HepG2 (cell line): ENCODE results near the gene ZFP69. TPM values are rescaled to one million over a fixed set of nuclear protein-coding genes. Genes with fewer than 3 reads are reported as not detected.
A peak's percentile ranks its signal among the peaks of the same experiment; 100 is the strongest.

Experiments used
- ATF3 ChIP-seq: sonication (generic); formaldehyde crosslinking; IDR thresholded peaks from 2 replicates; pipeline ENCODE4 v1.4.0; 2020; ENCODE audit warnings: missing genetic modification reagents
- CBX5 ChIP-seq: sonication (generic); formaldehyde crosslinking; IDR thresholded peaks from 2 replicates; pipeline ENCODE4 v1.4.0; 2020; ENCODE audit warnings: missing genetic modification reagents, borderline replicate concordance
- CEBPB ChIP-seq: IDR thresholded peaks from 2 replicates; pipeline ENCODE4 v1.6.1; 2011; ENCODE audit warnings: low read depth, low read length, improper control_type of control experiment, borderline replicate concordance
- KMT2B ChIP-seq: IDR thresholded peaks from 2 replicates; pipeline ENCODE4 v1.6.1; 2016; ENCODE audit warnings: missing genetic modification reagents, missing compliant biosample characterization
- POLR2A ChIP-seq, 2 experiments: IDR thresholded peaks; 2 replicates each; pipeline ENCODE4 v1.6.1; 2011; ENCODE audit warnings: low read depth in 2 of 2, low read length in 2 of 2, mild to moderate bottlenecking in 1 of 2, moderate library complexity in 1 of 2; ENCODE audit not compliant: insufficient read depth in 1 of 2
- PPARG ChIP-seq: conservative IDR thresholded peaks from 2 replicates; pipeline ENCODE4 v1.6.1; 2016; ENCODE audit warnings: missing biosample characterization, missing genetic modification reagents
- RCOR2 ChIP-seq: IDR thresholded peaks from 2 replicates; pipeline ENCODE4 v1.6.1; 2016; ENCODE audit warnings: missing biosample characterization, missing genetic modification reagents
- RNF2 ChIP-seq: fragments of 450-650 bp; conservative IDR thresholded peaks from 2 replicates; pipeline ENCODE4 v1.6.1; 2016; ENCODE audit warnings: low read depth
- SMAD3 ChIP-seq: sonication (generic); formaldehyde crosslinking; IDR thresholded peaks from 2 replicates; pipeline ENCODE4 v1.4.0; 2020; ENCODE audit warnings: missing genetic modification reagents
- SPEN ChIP-seq: sonication (generic); formaldehyde crosslinking; IDR thresholded peaks from 2 replicates; pipeline ENCODE4 v1.5.1; 2020; ENCODE audit warnings: low read depth, mild to moderate bottlenecking, missing genetic modification reagents
- TBX3 ChIP-seq: fragments of 450-650 bp; IDR thresholded peaks from 2 replicates; pipeline ENCODE4 v1.6.1; 2017; ENCODE audit warnings: antibody characterized with exemption, mild to moderate bottlenecking, inconsistent platforms, borderline replicate concordance
- TGIF2 ChIP-seq: IDR thresholded peaks from 2 replicates; pipeline ENCODE4 v1.6.1; 2016; ENCODE audit warnings: control low read depth, missing compliant biosample characterization
- ZNF142 ChIP-seq: sonication (generic); formaldehyde crosslinking; IDR thresholded peaks from 2 replicates; pipeline ENCODE4 v1.4.0; 2020; ENCODE audit warnings: missing genetic modification reagents
- ZNF207 ChIP-seq: fragments of 450-650 bp; IDR thresholded peaks from 2 replicates; pipeline ENCODE4 v1.6.1; 2016; ENCODE audit warnings: antibody characterized with exemption, borderline replicate concordance
- ZNF264 ChIP-seq: sonication (generic); formaldehyde crosslinking; IDR thresholded peaks from 2 replicates; pipeline ENCODE4 v1.4.0; 2020; ENCODE audit warnings: missing genetic modification reagents
- ZNF441 ChIP-seq: sonication (generic); formaldehyde crosslinking; IDR thresholded peaks from 2 replicates; pipeline ENCODE4 v1.7.0; 2021; ENCODE audit warnings: missing genetic modification reagents, borderline replicate concordance
- ZNF564 ChIP-seq: sonication (generic); formaldehyde crosslinking; IDR thresholded peaks from 2 replicates; pipeline ENCODE4 v1.8.1; 2023; ENCODE audit warnings: mild to moderate bottlenecking, missing genetic modification reagents
- ZNF577 ChIP-seq: sonication (generic); formaldehyde crosslinking; IDR thresholded peaks from 2 replicates; pipeline ENCODE4 v1.4.0; 2020; ENCODE audit warnings: mild to moderate bottlenecking, low read depth, missing genetic modification reagents, borderline replicate concordance
- ZNF737 ChIP-seq: sonication (generic); formaldehyde crosslinking; IDR thresholded peaks from 2 replicates; pipeline ENCODE4 v1.5.0; 2020; ENCODE audit warnings: missing genetic modification reagents, mild to moderate bottlenecking, borderline replicate concordance
- ZNF839 ChIP-seq: sonication (generic); formaldehyde crosslinking; IDR thresholded peaks from 2 replicates; pipeline ENCODE4 v1.4.0; 2020; ENCODE audit warnings: missing genetic modification reagents, mild to moderate bottlenecking, borderline replicate concordance
- ZSCAN29 ChIP-seq: sonication (generic); formaldehyde crosslinking; conservative IDR thresholded peaks from 2 replicates; pipeline ENCODE4 v1.4.0; 2020; ENCODE audit warnings: mild to moderate bottlenecking, missing genetic modification reagents
- polyA plus RNA-seq, 8 experiments: library from polyadenylated mRNA; depleted of rRNA in 3 of 8; stranded (reverse) in 7 of 8; unstranded in 1 of 8; fragments of >200 nt; fragmentation: Illumina TruSeq in 4 of 8; extraction: Trizol in 4 of 8; gene quantifications; 2 replicates each; pipeline versions ENCODE4 v1.2.1 to v1.2.3, GENCODE V29; 2011 to 2016; ENCODE audit warnings: low read depth in 4 of 8, missing spikeins in 1 of 8, mixed read lengths in 1 of 8; ENCODE audit not compliant: insufficient read depth in 1 of 8
- total RNA-seq, 5 experiments: library from RNA; depleted of rRNA; stranded (reverse); fragments of >200 nt; fragmentation: Illumina TruSeq; extraction: Trizol; gene quantifications; 2 replicates each; pipeline ENCODE4 v1.2.3, GENCODE V29; 2016; ENCODE audit warnings: low read depth in 1 of 5
- TF ChIP-seq, protein P1 (sequence below): sonication (generic); formaldehyde crosslinking; IDR thresholded peaks from 2 replicates; pipeline ENCODE4 v1.5.0; 2020; ENCODE audit warnings: mild to moderate bottlenecking, missing genetic modification reagents, borderline replicate concordance

The ZFP69 gene
- total and polyA plus RNA-seq, 2 of the 13 experiments (the other 11 are each of a cell fraction or from before 2014, with no cell fraction given) = 2.6 to 5.6 TPM

GRCh38 chr1:40532844-40533424, 55.8 kb downstream of the ZFP69 start (continued):
- no peak for TF ChIP-seq ZSCAN29 (CRISPR knock-in tag)
- no peak for TF ChIP-seq ZNF264
- no peak for TF ChIP-seq ZNF839
- TF ChIP-seq ZNF737 = no peak
- no peak for TF ChIP-seq ZNF207
- TF ChIP-seq CBX5 = no peak
- no peak for TF ChIP-seq ATF3 (CRISPR knock-in tag)
- TF ChIP-seq ZNF577 (CRISPR knock-in tag) = no peak
- TF ChIP-seq, protein P1, sequence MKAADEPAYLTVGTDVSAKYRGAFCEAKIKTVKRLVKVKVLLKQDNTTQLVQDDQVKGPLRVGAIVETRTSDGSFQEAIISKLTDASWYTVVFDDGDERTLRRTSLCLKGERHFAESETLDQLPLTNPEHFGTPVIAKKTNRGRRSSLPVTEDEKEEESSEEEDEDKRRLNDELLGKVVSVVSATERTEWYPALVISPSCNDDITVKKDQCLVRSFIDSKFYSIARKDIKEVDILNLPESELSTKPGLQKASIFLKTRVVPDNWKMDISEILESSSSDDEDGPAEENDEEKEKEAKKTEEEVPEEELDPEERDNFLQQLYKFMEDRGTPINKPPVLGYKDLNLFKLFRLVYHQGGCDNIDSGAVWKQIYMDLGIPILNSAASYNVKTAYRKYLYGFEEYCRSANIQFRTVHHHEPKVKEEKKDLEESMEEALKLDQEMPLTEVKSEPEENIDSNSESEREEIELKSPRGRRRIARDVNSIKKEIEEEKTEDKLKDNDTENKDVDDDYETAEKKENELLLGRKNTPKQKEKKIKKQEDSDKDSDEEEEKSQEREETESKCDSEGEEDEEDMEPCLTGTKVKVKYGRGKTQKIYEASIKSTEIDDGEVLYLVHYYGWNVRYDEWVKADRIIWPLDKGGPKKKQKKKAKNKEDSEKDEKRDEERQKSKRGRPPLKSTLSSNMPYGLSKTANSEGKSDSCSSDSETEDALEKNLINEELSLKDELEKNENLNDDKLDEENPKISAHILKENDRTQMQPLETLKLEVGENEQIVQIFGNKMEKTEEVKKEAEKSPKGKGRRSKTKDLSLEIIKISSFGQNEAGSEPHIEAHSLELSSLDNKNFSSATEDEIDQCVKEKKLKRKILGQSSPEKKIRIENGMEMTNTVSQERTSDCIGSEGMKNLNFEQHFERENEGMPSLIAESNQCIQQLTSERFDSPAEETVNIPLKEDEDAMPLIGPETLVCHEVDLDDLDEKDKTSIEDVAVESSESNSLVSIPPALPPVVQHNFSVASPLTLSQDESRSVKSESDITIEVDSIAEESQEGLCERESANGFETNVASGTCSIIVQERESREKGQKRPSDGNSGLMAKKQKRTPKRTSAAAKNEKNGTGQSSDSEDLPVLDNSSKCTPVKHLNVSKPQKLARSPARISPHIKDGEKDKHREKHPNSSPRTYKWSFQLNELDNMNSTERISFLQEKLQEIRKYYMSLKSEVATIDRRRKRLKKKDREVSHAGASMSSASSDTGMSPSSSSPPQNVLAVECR (CRISPR knock-in tag) = no peak
- TF ChIP-seq SPEN = no peak
- TF ChIP-seq TGIF2 (CRISPR knock-in tag) = peak; percentile 30; the same call in 1 of the 2 replicates
- no peak for TF ChIP-seq ZNF441 (CRISPR knock-in tag)
- TF ChIP-seq RNF2 = no peak
- TF ChIP-seq ZNF564 (CRISPR knock-in tag) = no peak
- no peak for TF ChIP-seq POLR2A (IDR thresholded peaks at IDR 0.05; ENCODE audit: insufficient read depth in 1 of 2, low read depth in 2 of 2, low read length in 2 of 2)
- TF ChIP-seq ZNF142 = no peak
- no peak for TF ChIP-seq SMAD3 (CRISPR knock-in tag)
- TF ChIP-seq KMT2B (CRISPR knock-in tag) = no peak
- 0 out of 2 replicates have a peak, but pooled peaks have one; percentile 36 for TF ChIP-seq RCOR2 (CRISPR knock-in tag)
- no peak for TF ChIP-seq TBX3
- TF ChIP-seq CEBPB = no peak
- 0 out of 2 replicates have a peak, but pooled peaks have one; percentile 41 for TF ChIP-seq PPARG (CRISPR knock-in tag)
